CD14-positive monocyte (primary cell): Measurements from ENCODE around the gene HOXB3. TPM values are rescaled to one million over a fixed set of nuclear protein-coding genes. Genes with fewer than 3 reads are reported as not detected.

Experiments used
- DNase-seq, 3 donors: peaks; one replicate each; pipeline ENCODE4 v3.0.0-alpha.2; 2011 to 2022
- H2AFZ ChIP-seq: 2 replicates; pipeline ENCODE4 v1.6.0; 2012; ENCODE audit warnings: mild to moderate bottlenecking, low read depth, low read length, inconsistent platforms; ENCODE audit not compliant: insufficient read depth, poor library complexity, severe bottlenecking
- H3K27ac ChIP-seq, 2 donors: 1 replicate in 1 of 2; 2 replicates in 1 of 2; pipeline ENCODE4 v1.5.1; 2012 to 2013; ENCODE audit warnings: low read length in 2 of 2, control low read depth in 1 of 2, inconsistent platforms in 1 of 2, low read depth in 1 of 2, mild to moderate bottlenecking in 1 of 2
- H3K27me3 ChIP-seq, 2 donors: one replicate each; pipeline versions ENCODE4 v1.6.0 to v1.6.1; 2011 to 2013; ENCODE audit warnings: low read length in 2 of 2; ENCODE audit not compliant: control insufficient read depth in 2 of 2, insufficient read depth in 2 of 2
- H3K36me3 ChIP-seq, 2 donors: replicated peaks in 1 of 2; 1 replicate in 1 of 2; 2 replicates in 1 of 2; pipeline versions ENCODE4 v1.5.1 to v1.6.1; 2012 to 2013; ENCODE audit warnings: low read length in 2 of 2, control low read depth in 1 of 2, inconsistent platforms in 1 of 2, mild to moderate bottlenecking in 1 of 2; ENCODE audit not compliant: insufficient read depth in 2 of 2, control insufficient read depth in 1 of 2
- H3K4me1 ChIP-seq, 2 donors: 1 replicate in 1 of 2; 2 replicates in 1 of 2; pipeline versions ENCODE4 v1.5.1 to v1.6.1; 2012 to 2013; ENCODE audit warnings: low read length in 2 of 2, control low read depth in 1 of 2, inconsistent platforms in 1 of 2, mild to moderate bottlenecking in 1 of 2, moderate library complexity in 1 of 2; ENCODE audit not compliant: insufficient read depth in 2 of 2, control insufficient read depth in 1 of 2
- H3K4me2 ChIP-seq: replicated peaks from 2 replicates; pipeline ENCODE3; 2012; ENCODE audit warnings: low read length, moderate library complexity, mild to moderate bottlenecking; ENCODE audit not compliant: poor library complexity, severe bottlenecking; ENCODE audit errors: extremely low read depth
- H3K4me3 ChIP-seq, 3 experiments: fragments of 200-600 bp in 1 of 3; sonication (generic) in 1 of 3; replicated peaks in 1 of 3; 1 replicate in 2 of 3; 2 replicates in 1 of 3; pipeline ENCODE4 v1.5.1; 2011 to 2013; ENCODE audit warnings: low read length in 3 of 3, mild to moderate bottlenecking in 3 of 3, control low read depth in 2 of 3, low read depth in 2 of 3, inconsistent platforms in 1 of 3, moderate library complexity in 1 of 3
- H3K79me2 ChIP-seq: 2 replicates; pipeline ENCODE4 v1.6.0; 2012; ENCODE audit warnings: mild to moderate bottlenecking, control low read depth, inconsistent platforms, low read length, moderate library complexity; ENCODE audit not compliant: insufficient read depth
- H3K9ac ChIP-seq: 2 replicates; pipeline ENCODE4 v1.6.0; 2017; ENCODE audit warnings: low read length, mild to moderate bottlenecking; ENCODE audit not compliant: insufficient read depth, poor library complexity, severe bottlenecking
- H3K9me3 ChIP-seq, 2 donors: replicated peaks in 1 of 2; 1 replicate in 1 of 2; 2 replicates in 1 of 2; pipeline versions ENCODE4 v1.5.1 to v1.6.1; 2012 to 2013; ENCODE audit warnings: low read length in 2 of 2, control low read depth in 1 of 2; ENCODE audit not compliant: control insufficient read depth in 1 of 2, insufficient read depth in 1 of 2
- H4K20me1 ChIP-seq: 2 replicates; pipeline ENCODE4 v1.6.0; 2012; ENCODE audit warnings: mild to moderate bottlenecking, low read length, control low read depth, moderate library complexity; ENCODE audit not compliant: insufficient read depth
- H3K27ac Mint-ChIP-seq, 7 donors: one replicate each; pipeline ENCODE4 v1.8.0; 2020; ENCODE audit warnings: mild to moderate bottlenecking in 7 of 7, mixed read lengths in 7 of 7, moderate library complexity in 6 of 7, inconsistent platforms in 2 of 7
- H3K27me3 Mint-ChIP-seq, 3 donors: one replicate each; pipeline ENCODE4 v1.8.0; 2021 to 2022; ENCODE audit warnings: low read depth in 3 of 3, mild to moderate bottlenecking in 3 of 3, mixed read lengths in 3 of 3, moderate library complexity in 3 of 3, inconsistent platforms in 1 of 3
- H3K36me3 Mint-ChIP-seq, 2 donors: one replicate each; pipeline ENCODE4 v1.8.0; 2020; ENCODE audit warnings: mixed read lengths in 2 of 2, inconsistent platforms in 1 of 2, mild to moderate bottlenecking in 1 of 2
- H3K4me1 Mint-ChIP-seq: one replicate; pipeline ENCODE4 v1.8.0; 2020; ENCODE audit warnings: mild to moderate bottlenecking, mixed read lengths
- H3K4me3 Mint-ChIP-seq, 2 donors: one replicate each; pipeline ENCODE4 v1.8.0; 2020; ENCODE audit warnings: mild to moderate bottlenecking in 2 of 2, mixed read lengths in 2 of 2, moderate library complexity in 1 of 2
- H3K9me3 Mint-ChIP-seq, 7 donors: one replicate each; pipeline ENCODE4 v1.8.0; 2020 to 2022; ENCODE audit warnings: mixed read lengths in 7 of 7, mild to moderate bottlenecking in 6 of 7, moderate library complexity in 6 of 7, inconsistent platforms in 2 of 7
- CTCF ChIP-seq: fragments of 200-600 bp; IDR thresholded peaks from one replicate; pipeline ENCODE4 v1.8.0; 2022; ENCODE audit warnings: antibody characterized with exemption, mild to moderate bottlenecking
- WGBS: methylation state at CpG from one replicate; pipeline ENCODE4 v1.1.5; 2013; ENCODE audit warnings: missing lambda C conversion rate; ENCODE audit not compliant: insufficient coverage; 5-methylcytosine and 5-hydroxymethylcytosine counted together
- intact Hi-C, 2 donors: fragments of 100-400 bp; cut with micrococcal nuclease; formaldehyde crosslinking; loops; one replicate each; pipeline versions ENCODE4 v1.15.0 to v1.15.1; 2023
- polyA plus RNA-seq, 3 donors: library from polyadenylated mRNA; depleted of rRNA in 1 of 3; unstranded in 2 of 3; stranded (reverse) in 1 of 3; fragments of 300-500 nt in 2 of 3; fragments of >200 nt in 1 of 3; fragmentation: Illumina TruSeq in 2 of 3; gene quantifications; 1 replicate in 2 of 3; 2 replicates in 1 of 3; pipeline ENCODE4 v1.2.3, GENCODE V29; 2012 to 2021

HOXB3 gene
- polyA plus RNA-seq, 3 donors, result 0.56 TPM; not detected in 2

GRCh38 chr17:48556576-48557401 is 33.3 kb downstream of the HOXB3 start:
- Histone ChIP-seq H3K4me3 (no peak overlapping the region), H3K79me2 (no peaks in the 10 kb centered on the region), H3K4me1 (peaks cover 3 to 8% of the 10 kb centered on the region in 2 donors)

GRCh38 chr17:48556229-48556575 is 33.8 kb downstream of the HOXB3 start:
- H3K4me3 Mint-ChIP-seq, result peak overlapping the region in 1 of 2 donors; percentile 66
- no peak overlapping the region for H3K27ac ChIP-seq

More at GRCh38 chr17:48556576-48557401, 33.3 kb downstream of the HOXB3 start:
- intact Hi-C loops, result no loop called here
- H4K20me1 ChIP-seq, result no peaks in the 10 kb centered on the region
- no peaks in the 10 kb centered on the region for H3K9me3 ChIP-seq
- H3K4me2 ChIP-seq, result no peak overlapping the region
- WGBS, result 93% methylated on average over 2 of the region's 7 CpGs
- DNase-seq, result no peak
- no peak for TF ChIP-seq CTCF
- peak overlapping the region in 1 of 2 donors; percentile 66 for H3K4me3 Mint-ChIP-seq
- no peak overlapping the region for H3K27ac Mint-ChIP-seq
- H3K9me3 Mint-ChIP-seq, result peaks cover 0 to 11% (median 0%) of the 10 kb centered on the region in 7 donors
- H3K4me1 Mint-ChIP-seq, result peaks cover 14% of the 10 kb centered on the region
- H3K27me3 Mint-ChIP-seq, result peaks cover 51 to 65% (median 61%) of the 10 kb centered on the region in 3 donors
- no peak overlapping the region for H3K27ac ChIP-seq
- peaks cover 2 to 12% of the 10 kb centered on the region in 2 donors for H3K36me3 Mint-ChIP-seq
- no peak overlapping the region for H2AFZ ChIP-seq
- peaks cover 21 to 49% of the 10 kb centered on the region in 2 donors for H3K27me3 ChIP-seq
- H3K9ac ChIP-seq, result no peak overlapping the region
- H3K36me3 ChIP-seq, result no peaks in the 10 kb centered on the region

More at GRCh38 chr17:48556229-48556575, 33.8 kb downstream of the HOXB3 start:
- Histone ChIP-seq H3K36me3 (no peaks in the 10 kb centered on the region), H3K4me2 (no peak overlapping the region), H3K9ac (no peak overlapping the region), H3K4me1 (peaks cover 3 to 8% of the 10 kb centered on the region in 2 donors), H2AFZ (no peak overlapping the region), H3K79me2 (no peaks in the 10 kb centered on the region), H3K4me3 (no peak overlapping the region), H3K27me3 (peaks cover 21 to 49% of the 10 kb centered on the region in 2 donors), H4K20me1 (no peaks in the 10 kb centered on the region), H3K9me3 (no peaks in the 10 kb centered on the region)
- Mint-ChIP-seq H3K27ac (no peak overlapping the region), H3K27me3 (peaks cover 50 to 62% (median 56%) of the 10 kb centered on the region in 3 donors), H3K4me1 (peaks cover 14% of the 10 kb centered on the region), H3K9me3 (peaks cover 0 to 11% (median 0%) of the 10 kb centered on the region in 7 donors), H3K36me3 (peaks cover 2 to 12% of the 10 kb centered on the region in 2 donors)
- no peak for TF ChIP-seq CTCF
- DNase-seq, result no peak
- intact Hi-C loops, result no loop called here
- no CpG with 5 or more reads among the region's 5 CpGs for WGBS
